GM18507 (cell line): Measurements from ENCODE around the gene NEO1.
"Not testable (repeated sequence)": the region's sequence is repeated elsewhere in the genome, so short reads cannot be mapped to it uniquely, and the experiment has no call there.

Experiments
- DNase-seq: peaks from one replicate; pipeline ENCODE4 v3.0.0; 2011; ENCODE audit warnings: low read depth; ENCODE audit not compliant: insufficient read length; ENCODE audit errors: extremely low spot score
- FAIRE-seq: peaks from 2 replicates; lab custom pipeline; 2011; peaks lifted over from hg19 to GRCh38; lab: Jason Lieb, UNC

The NEO1 gene

GRCh38 chr15:73171711-73172110, 119.4 kb downstream of the NEO1 start:
- FAIRE-seq (no peak), DNase-seq (no peak)

- FAIRE-seq (no peak), DNase-seq (no peak)
Observed at GRCh38 chr15:73172508-73172907, 120.2 kb downstream of the NEO1 start.

DNA sequence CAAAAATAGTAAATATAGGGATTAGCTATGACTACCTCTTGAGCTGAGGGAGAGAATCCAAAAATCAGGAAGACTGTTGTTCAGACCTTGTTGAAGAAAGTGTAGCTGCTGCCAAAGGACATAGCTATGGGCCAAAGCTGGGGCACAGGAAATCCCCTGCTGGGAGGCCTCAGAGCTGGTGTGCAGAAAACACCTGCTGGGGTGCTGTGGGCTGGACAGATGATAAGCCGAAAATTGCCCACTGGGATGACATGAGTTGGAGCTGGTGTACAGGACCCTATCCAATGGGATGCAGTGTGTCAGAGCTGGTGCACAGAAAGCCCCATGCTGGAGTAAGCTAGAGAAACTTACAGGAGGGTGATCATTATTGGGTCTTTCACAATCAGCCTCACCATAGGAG, 121.9 kb downstream of the NEO1 start:
- DNase-seq (no peak), FAIRE-seq (no peak)

DNA sequence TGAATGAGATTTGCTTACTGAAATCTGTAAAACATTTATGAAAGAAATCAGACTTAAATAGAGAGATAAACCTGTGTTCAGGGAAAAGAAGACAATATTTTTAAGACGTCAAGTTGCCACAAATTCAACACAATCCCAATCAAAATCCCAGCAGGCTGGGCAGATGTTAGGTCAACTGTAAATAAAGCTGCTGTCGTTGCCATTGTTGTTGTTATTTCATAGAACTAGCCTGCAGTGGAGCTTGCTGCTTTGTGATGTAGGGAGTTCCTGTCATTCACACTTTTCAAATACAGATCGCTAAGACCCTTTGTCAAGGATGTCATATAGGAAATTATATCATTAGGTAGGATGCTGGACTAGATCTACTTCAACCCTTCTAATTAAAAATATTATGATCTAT, 123.1 kb downstream of the NEO1 start:
- FAIRE-seq (no peak), DNase-seq (no peak)

- DNase-seq (no peak), FAIRE-seq (no peak)
Observed at GRCh38 chr15:73176598-73176997, 124.3 kb downstream of the NEO1 start.

- FAIRE-seq: no peak
- no peak for DNase-seq
Observed at GRCh38 chr15:73183071-73183470, 130.8 kb downstream of the NEO1 start.

DNA sequence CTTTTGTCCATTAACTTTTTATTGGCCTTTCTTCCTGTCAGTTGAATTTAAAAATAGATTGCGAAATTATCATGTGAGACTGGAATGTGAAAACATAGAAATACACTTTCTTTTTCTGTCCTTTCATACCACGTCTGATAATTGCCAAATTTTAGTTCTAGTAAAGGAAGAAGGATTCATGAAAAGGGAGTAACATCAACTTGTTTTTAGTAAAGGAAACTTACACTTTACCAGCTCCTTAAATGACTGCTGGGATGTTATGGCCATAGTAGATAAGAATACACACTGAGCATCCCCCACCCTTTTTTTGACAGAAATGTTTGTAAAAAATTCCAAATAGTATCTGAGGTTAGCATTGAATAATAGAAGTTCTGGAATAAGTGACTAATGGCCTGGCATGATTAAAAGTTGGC, 137.9 kb downstream of the NEO1 start:
- FAIRE-seq: no peak
- DNase-seq: no peak

- DNase-seq: no peak
- no peak for FAIRE-seq
Observed at GRCh38 chr15:73195166-73195565, 142.9 kb downstream of the NEO1 start.

DNA sequence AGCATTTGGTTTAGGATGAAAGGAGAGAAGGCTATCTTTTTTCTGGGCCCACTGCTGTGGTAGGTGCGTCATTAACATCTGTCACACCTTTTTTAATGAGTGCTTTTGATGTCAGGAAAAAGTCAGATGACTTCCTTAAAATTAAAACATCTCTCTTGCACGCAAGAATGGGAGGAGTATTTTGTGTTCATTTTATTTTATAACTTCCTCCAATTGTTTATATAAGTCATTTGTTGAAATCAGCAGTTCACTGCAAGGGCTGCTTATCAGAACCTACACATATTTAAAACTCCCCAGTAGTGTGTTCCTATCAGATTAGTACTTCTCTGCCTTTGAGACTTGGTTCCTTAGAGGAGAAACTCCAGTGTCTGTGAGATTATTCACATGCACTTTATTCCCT, 143.8 kb downstream of the NEO1 start:
- DNase-seq: no peak
- no peak for FAIRE-seq

DNA sequence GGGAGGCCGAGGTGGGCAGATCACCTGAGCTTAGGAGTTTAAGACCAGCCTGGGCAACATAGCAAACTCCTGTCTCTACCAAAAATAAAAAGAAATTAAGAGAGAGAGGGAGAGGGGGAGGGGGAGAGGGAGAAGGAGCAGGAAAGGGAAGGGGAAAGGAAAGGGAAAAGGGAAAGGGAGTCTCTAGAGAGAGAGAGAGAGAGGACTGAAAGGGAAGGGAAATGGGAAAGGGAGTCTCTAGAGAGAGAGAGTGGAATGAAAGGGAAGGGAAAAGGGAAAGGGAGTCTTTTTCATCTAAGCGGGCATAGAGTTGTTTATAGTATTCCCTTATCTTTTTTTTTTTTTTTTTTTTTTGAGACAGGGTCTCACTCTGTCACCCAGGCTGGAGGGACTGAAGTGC, 148.1 kb downstream of the NEO1 start:
- DNase-seq (no peak), FAIRE-seq (no peak)

DNA sequence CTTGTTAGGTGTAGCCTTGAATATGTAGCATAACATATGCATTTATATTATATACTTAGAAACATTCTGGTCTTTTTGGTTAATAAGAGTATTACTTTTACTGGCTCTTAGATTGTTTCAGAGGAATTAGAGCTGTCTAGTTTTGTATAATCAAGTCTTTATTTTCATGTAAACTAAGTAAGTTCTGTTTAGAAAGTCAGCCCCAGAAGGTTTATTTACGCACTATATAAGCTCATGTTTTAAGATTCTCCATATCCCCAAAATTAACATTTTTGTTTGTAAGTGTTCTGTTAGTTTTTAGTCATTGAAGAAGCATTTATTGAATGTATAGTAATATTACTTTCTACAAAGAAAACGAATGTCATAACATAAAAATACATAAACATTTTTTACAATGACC, 158.4 kb downstream of the NEO1 start:
- FAIRE-seq (no peak), DNase-seq (no peak)

- DNase-seq (no peak), FAIRE-seq (no peak)
Observed at GRCh38 chr15:73212424-73212823, 160.2 kb downstream of the NEO1 start.

GRCh38 chr15:73221450-73221849, 169.2 kb downstream of the NEO1 start:
- DNase-seq, FAIRE-seq: not testable (repeated sequence)

- FAIRE-seq (no peak), DNase-seq (no peak)
Observed at GRCh38 chr15:73225358-73226015, 173.2 kb downstream of the NEO1 start.

DNA sequence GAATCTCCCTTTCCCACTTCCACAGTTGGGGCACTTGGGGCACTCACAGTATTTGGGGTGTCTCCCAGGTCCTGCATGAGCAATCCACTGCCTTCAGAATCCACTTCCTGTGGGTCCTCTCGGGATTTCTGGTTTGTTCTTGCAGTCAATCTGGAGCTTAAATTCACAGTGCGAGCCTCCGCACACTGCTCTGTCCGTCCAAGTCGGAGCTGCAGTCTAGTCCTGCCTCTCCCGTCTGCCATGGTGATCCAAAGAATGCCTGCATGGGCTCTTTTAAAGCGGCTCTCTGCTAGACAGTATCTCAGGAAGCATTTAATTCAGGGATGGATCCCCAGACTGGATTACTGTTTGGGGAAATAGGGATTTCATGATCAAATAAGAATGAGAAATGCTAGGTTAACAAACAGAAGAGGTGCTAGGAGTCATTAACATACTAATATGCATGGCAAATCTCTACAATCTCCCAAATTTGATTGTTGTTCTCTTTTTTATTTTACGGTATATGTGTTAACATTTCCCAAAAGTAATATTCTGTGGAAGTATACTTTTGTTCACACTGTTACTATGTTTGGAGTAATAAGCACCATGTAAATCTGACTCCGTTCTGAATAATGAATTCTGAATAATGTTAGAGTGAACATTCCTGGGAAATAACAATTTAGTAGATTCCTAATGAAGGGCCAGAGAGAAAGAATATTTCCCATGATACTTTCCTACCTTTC, 174.0 kb downstream of the NEO1 start:
- FAIRE-seq: no peak

GRCh38 chr15:73227433-73228056, 175.3 kb downstream of the NEO1 start:
- FAIRE-seq: no peak

More for the DNA sequence above, 174.0 kb downstream of the NEO1 start:
- DNase-seq: no peak

GRCh38 chr15:73228128-73228646, 175.9 kb downstream of the NEO1 start:
- DNase-seq (no peak), FAIRE-seq (no peak)

More at GRCh38 chr15:73227433-73228056, 175.3 kb downstream of the NEO1 start:
- no peak for DNase-seq

DNA sequence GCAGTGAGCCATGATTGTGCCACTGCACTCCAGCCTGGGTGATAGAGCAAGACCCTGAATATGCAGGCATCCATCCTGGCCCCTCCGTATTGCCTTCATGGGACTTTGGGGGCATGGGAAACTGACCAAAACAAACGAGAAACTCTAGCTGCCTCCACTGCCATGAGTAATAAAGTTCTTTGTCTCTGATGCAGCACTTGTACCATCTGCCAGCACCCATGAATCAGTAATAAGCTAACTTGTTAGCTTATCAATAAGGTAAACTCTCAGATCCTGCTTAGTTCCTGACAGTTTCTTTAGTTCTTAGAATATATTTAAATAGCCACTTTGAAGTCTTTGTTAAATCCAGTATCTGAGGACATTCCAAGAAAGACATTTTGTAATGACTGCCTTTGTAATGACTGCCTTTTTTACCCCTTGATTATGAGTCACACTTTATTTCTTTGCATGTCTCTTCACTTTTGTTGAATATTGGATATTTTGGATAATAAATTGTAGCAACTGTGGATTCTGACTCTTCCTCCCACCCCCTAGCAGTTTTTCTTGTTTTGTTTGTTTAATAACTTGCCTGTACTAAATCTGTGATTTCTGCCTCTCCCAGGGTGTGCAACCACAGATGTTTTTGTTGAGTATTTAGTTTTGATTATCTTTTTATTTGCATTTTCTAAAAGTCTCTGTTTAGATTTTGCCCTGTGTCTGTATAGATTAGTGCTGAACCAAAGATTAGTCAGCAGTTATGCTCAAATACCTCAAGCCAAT, 179.6 kb downstream of the NEO1 start:
- no peak for FAIRE-seq
- no peak for DNase-seq

- no peak for FAIRE-seq
- DNase-seq: no peak
Observed at GRCh38 chr15:73232776-73233175, 180.5 kb downstream of the NEO1 start.

DNA sequence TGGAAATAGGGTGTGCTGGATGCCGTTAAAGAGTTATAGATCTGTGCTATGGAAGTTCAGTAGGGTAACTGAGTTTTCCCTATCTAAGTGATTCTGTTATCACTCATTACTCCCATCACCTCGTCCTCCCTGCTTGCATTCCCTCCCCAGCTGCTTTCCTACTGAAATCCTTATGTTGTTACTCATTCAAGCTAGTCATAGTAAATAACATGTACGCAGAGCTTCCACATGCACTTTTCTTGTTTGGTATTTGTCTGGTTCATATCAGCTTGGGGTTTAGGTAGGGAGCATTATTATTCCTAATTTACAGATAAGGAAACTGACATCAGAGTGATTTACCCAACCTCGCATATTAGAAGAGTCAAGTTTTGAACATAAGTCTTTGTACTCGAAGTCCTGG, 181.4 kb downstream of the NEO1 start:
- DNase-seq: no peak
- no peak for FAIRE-seq
